ENCODE results near the gene AP1M1.

Gene AP1M1

DNA sequence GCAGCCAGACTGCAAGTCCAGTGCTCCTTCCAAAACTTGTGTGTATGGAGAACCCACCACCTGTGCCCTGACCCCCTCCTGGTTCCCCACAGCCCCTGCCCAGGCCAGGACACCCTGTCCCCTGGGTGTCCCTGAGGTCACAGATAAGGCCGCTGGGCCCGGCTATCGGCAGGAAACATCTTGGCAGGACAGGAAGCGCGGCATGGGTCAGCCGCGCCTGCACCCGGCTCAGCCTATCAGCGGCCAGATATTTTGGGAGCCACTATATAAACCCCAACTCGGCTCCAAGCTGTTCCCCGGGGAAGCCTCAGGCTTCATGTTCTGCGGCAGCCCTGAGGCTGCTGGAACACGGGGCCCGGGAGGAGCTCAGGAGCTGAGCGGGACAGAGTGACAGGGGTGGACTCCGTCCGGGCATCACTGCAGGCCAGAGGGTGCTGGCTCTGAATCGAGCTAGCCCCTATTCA is 60.8 kb downstream of the AP1M1 start:
- H3K27me3 ChIP-seq (ENCODE audit: insufficient read depth, low read length, poor library complexity), result no peaks in the 10 kb centered on the region
- no peaks in the 10 kb centered on the region for H3K79me2 ChIP-seq (ENCODE audit: control insufficient read depth, insufficient read depth, low read length)
- H3K4me3 ChIP-seq (ENCODE audit: low read length), result no peak overlapping the region
- H2BK5ac ChIP-seq (ENCODE audit: low read length), result no peak overlapping the region
- H3K4ac ChIP-seq (ENCODE audit: low read depth, low read length), result no peak overlapping the region
- no peak overlapping the region for H2AK5ac ChIP-seq (ENCODE audit: low read length)
- no peak overlapping the region for H3K56ac ChIP-seq (ENCODE audit: low read length)
- H2BK15ac ChIP-seq (replicated peaks; ENCODE audit: low read depth), result no peak overlapping the region
- no peak overlapping the region for H4K5ac ChIP-seq (ENCODE audit: low read length)
- H3K4me2 ChIP-seq (ENCODE audit: low read length), result no peak overlapping the region
- H3K79me1 ChIP-seq (ENCODE audit: low read length), result no peaks in the 10 kb centered on the region
- no peak overlapping the region for H2BK120ac ChIP-seq (ENCODE audit: low read depth, low read length)
- no peak overlapping the region for H3K27ac ChIP-seq (ENCODE audit: low read depth, low read length)
- H4K8ac ChIP-seq (ENCODE audit: low read depth, low read length), result no peak overlapping the region
- H3K4me1 ChIP-seq (ENCODE audit: control insufficient read depth, low read depth, low read length), result no peaks in the 10 kb centered on the region
- no peaks in the 10 kb centered on the region for H3K36me3 ChIP-seq (ENCODE audit: control insufficient read depth, insufficient read depth, low read length)
- no CpG with 5 or more reads among the region's 18 CpGs for WGBS (ENCODE audit: extremely low coverage, insufficient coverage, low lambda C conversion rate)
- H3K23ac ChIP-seq (ENCODE audit: low read length), result no peak overlapping the region
- DNase-seq, result no peak
- H3K18ac ChIP-seq (ENCODE audit: low read length), result no peak overlapping the region
- no peak overlapping the region for H3K9ac ChIP-seq (ENCODE audit: low read length)

DNA sequence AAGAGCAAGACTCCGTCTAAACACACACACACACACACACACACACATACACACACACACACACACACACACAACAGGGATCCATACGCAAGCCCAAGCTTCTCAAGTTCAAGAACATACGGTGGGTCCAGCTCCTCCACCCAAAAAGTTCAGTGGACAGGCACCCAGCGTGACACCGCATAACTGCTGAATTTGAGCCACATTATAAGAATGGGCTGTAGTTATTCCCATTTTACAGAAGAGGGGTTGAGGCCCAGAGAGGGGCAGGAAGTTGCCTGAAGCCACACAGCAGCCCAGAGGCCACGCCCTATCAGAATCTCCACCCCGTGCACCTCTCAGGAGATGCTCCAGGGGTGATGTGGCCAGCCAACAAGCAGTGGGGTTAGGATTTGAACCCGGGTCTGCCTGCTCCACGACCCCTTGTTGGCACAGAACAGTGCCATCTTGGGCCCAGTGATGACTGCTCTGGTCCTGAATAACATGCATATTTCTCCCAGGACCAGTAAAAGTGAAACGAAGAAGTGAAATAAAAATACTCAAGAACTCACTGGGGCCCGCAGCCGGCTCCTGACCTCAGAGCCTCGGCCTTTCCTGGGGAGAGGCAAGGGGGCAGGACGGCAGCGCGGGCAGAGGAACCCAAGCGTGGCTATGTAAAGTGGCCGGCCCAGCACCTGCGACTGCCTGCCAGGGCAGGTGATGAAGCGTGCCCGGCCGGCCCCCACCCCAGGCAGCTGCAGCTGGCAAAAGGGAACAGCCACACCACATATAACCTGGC is 61.9 kb downstream of the AP1M1 start:
- H3K23ac ChIP-seq (ENCODE audit: low read length), result no peak overlapping the region
- H3K56ac ChIP-seq (ENCODE audit: low read length), result no peak overlapping the region
- no peaks in the 10 kb centered on the region for H3K4me1 ChIP-seq (ENCODE audit: control insufficient read depth, low read depth, low read length)
- H3K4me2 ChIP-seq (ENCODE audit: low read length), result no peak overlapping the region
- no peaks in the 10 kb centered on the region for H3K79me1 ChIP-seq (ENCODE audit: low read length)
- DNase-seq, result no peak
- H3K4ac ChIP-seq (ENCODE audit: low read depth, low read length), result no peak overlapping the region
- H3K4me3 ChIP-seq (ENCODE audit: low read length), result no peak overlapping the region
- no peak overlapping the region for H4K8ac ChIP-seq (ENCODE audit: low read depth, low read length)
- H3K27me3 ChIP-seq (ENCODE audit: insufficient read depth, low read length, poor library complexity), result no peaks in the 10 kb centered on the region
- no CpG with 5 or more reads among the region's 22 CpGs for WGBS (ENCODE audit: extremely low coverage, insufficient coverage, low lambda C conversion rate)
- no peak overlapping the region for H2BK5ac ChIP-seq (ENCODE audit: low read length)
- H3K9ac ChIP-seq (ENCODE audit: low read length), result no peak overlapping the region
- no peaks in the 10 kb centered on the region for H3K36me3 ChIP-seq (ENCODE audit: control insufficient read depth, insufficient read depth, low read length)
- no peak overlapping the region for H4K5ac ChIP-seq (ENCODE audit: low read length)
- no peak overlapping the region for H2AK5ac ChIP-seq (ENCODE audit: low read length)
- H2BK15ac ChIP-seq (replicated peaks; ENCODE audit: low read depth), result no peak overlapping the region
- H3K18ac ChIP-seq (ENCODE audit: low read length), result no peak overlapping the region
- H2BK120ac ChIP-seq (ENCODE audit: low read depth, low read length), result no peak overlapping the region
- H3K27ac ChIP-seq (ENCODE audit: low read depth, low read length), result no peak overlapping the region
- no peaks in the 10 kb centered on the region for H3K79me2 ChIP-seq (ENCODE audit: control insufficient read depth, insufficient read depth, low read length)

DNA sequence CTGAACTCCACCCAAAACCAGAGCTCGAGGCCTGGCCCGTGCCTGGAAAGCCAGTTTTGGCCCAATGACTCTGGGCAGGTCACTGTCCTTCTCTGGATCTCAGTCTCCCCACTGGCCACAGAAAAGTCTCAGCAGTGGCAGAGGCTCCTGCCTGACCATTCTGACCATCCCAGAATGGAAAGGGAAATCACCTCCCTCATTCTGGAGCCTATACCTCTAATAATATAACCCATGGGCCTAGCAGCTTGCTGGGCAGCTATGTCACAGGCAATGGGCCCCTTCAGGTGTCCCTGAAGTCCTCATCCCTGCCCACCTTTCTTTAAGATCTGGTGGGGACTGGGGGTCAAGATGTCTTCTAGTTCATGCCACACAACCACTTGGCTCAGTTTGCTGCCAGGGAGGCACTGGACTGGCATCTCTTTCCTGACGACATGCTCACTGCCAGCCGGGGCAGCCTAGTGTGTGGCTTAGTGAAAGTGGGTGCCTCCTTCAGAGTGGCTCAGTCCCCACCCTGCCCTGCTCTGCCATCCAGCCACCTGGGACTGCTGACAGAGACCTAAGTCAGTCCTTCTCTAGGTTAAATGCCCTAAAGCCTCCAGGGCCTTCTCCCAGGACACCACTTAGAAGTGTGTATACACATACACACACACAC is 62.6 kb downstream of the AP1M1 start:
- H2BK5ac ChIP-seq (ENCODE audit: low read length), result no peak overlapping the region
- H3K79me1 ChIP-seq (ENCODE audit: low read length), result no peaks in the 10 kb centered on the region
- H3K23ac ChIP-seq (ENCODE audit: low read length), result no peak overlapping the region
- no peak overlapping the region for H3K27ac ChIP-seq (ENCODE audit: low read depth, low read length)
- H2BK15ac ChIP-seq (replicated peaks; ENCODE audit: low read depth), result no peak overlapping the region
- H2BK120ac ChIP-seq (ENCODE audit: low read depth, low read length), result no peak overlapping the region
- no peak overlapping the region for H3K18ac ChIP-seq (ENCODE audit: low read length)
- no peak overlapping the region for H3K4ac ChIP-seq (ENCODE audit: low read depth, low read length)
- no peak for DNase-seq
- H2AK5ac ChIP-seq (ENCODE audit: low read length), result no peak overlapping the region
- WGBS (ENCODE audit: extremely low coverage, insufficient coverage, low lambda C conversion rate), result no CpG with 5 or more reads among the region's 4 CpGs
- no peak overlapping the region for H3K56ac ChIP-seq (ENCODE audit: low read length)
- no peak overlapping the region for H3K4me3 ChIP-seq (ENCODE audit: low read length)
- H3K79me2 ChIP-seq (ENCODE audit: control insufficient read depth, insufficient read depth, low read length), result no peaks in the 10 kb centered on the region
- H4K5ac ChIP-seq (ENCODE audit: low read length), result no peak overlapping the region
- no peak overlapping the region for H3K4me2 ChIP-seq (ENCODE audit: low read length)
- no peaks in the 10 kb centered on the region for H3K27me3 ChIP-seq (ENCODE audit: insufficient read depth, low read length, poor library complexity)
- H3K4me1 ChIP-seq (ENCODE audit: control insufficient read depth, low read depth, low read length), result no peaks in the 10 kb centered on the region
- H3K9ac ChIP-seq (ENCODE audit: low read length), result no peak overlapping the region
- H4K8ac ChIP-seq (ENCODE audit: low read depth, low read length), result no peak overlapping the region
- H3K36me3 ChIP-seq (ENCODE audit: control insufficient read depth, insufficient read depth, low read length), result no peaks in the 10 kb centered on the region

DNA sequence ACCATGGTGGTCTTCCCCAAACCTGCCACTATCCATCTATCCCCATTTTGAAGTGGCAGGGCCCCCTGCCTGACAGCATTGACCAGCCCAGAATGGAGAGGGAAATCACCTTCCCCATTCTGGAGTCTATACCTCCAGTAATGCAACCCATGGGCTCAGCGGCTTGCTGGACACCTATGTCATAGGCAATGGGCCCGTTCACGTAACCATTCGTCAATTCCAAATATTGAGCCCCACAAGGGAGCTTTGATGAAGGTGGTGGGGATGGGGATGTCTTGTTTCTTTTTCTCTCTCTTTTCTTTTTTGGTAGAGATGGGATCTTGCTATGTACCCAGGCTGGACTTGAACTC is 63.1 kb downstream of the AP1M1 start:
- no peak overlapping the region for H2BK120ac ChIP-seq (ENCODE audit: low read depth, low read length)
- H3K36me3 ChIP-seq (ENCODE audit: control insufficient read depth, insufficient read depth, low read length), result no peaks in the 10 kb centered on the region
- H3K79me2 ChIP-seq (ENCODE audit: control insufficient read depth, insufficient read depth, low read length), result no peaks in the 10 kb centered on the region
- WGBS (ENCODE audit: extremely low coverage, insufficient coverage, low lambda C conversion rate), result no CpG with 5 or more reads among the region's 4 CpGs
- no peak overlapping the region for H4K8ac ChIP-seq (ENCODE audit: low read depth, low read length)
- no peak overlapping the region for H2AK5ac ChIP-seq (ENCODE audit: low read length)
- H3K9ac ChIP-seq (ENCODE audit: low read length), result no peak overlapping the region
- no peaks in the 10 kb centered on the region for H3K79me1 ChIP-seq (ENCODE audit: low read length)
- H2BK15ac ChIP-seq (replicated peaks; ENCODE audit: low read depth), result no peak overlapping the region
- H3K18ac ChIP-seq (ENCODE audit: low read length), result no peak overlapping the region
- no peak overlapping the region for H3K23ac ChIP-seq (ENCODE audit: low read length)
- no peaks in the 10 kb centered on the region for H3K4me1 ChIP-seq (ENCODE audit: control insufficient read depth, low read depth, low read length)
- no peak overlapping the region for H3K4me2 ChIP-seq (ENCODE audit: low read length)
- no peak overlapping the region for H4K5ac ChIP-seq (ENCODE audit: low read length)
- no peak overlapping the region for H2BK5ac ChIP-seq (ENCODE audit: low read length)
- H3K27me3 ChIP-seq (ENCODE audit: insufficient read depth, low read length, poor library complexity), result no peaks in the 10 kb centered on the region
- H3K27ac ChIP-seq (ENCODE audit: low read depth, low read length), result no peak overlapping the region
- no peak for DNase-seq
- no peak overlapping the region for H3K4ac ChIP-seq (ENCODE audit: low read depth, low read length)
- no peak overlapping the region for H3K56ac ChIP-seq (ENCODE audit: low read length)
- no peak overlapping the region for H3K4me3 ChIP-seq (ENCODE audit: low read length)

DNA sequence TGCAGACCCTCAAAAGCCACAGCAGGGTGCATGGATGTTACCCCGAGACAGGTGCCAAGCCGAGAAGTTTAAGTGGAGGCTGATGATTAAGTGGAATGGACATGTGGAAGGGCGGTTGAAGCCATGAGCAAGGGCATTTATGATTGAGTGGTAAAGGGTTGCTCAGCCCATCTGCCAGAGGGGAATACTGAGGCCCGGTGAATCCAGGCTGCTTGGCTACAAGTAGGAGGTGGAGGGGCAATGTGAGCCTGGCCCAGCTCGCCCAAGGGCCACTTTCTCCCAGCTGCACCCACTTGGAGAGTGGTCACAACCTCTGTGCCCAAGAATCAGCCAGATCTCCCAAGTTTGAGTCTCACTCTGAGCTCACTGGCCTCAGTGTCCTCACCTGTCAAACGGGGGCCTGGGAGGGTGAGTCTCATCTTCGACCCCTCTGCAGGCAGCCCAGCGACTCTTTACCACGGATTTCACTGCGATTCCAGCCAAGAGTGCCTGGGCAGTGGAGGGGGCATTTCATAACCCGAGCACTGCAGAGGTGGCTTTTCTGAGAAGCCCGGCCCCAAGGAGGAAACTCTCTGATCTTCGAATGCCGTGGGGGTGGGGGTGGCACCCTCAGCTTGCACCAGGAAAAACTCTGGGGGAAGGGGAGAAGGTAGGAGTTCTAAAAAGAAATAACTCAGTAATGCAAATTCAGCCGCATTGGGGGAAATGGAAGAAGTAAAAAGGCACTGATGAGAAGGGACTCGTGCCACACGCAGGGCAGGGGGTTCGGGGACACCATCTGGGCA is 64.1 kb downstream of the AP1M1 start:
- Histone ChIP-seq H3K27me3 (ENCODE audit: insufficient read depth, low read length, poor library complexity) (no peaks in the 10 kb centered on the region), H3K18ac (ENCODE audit: low read length) (no peak overlapping the region), H3K4me1 (ENCODE audit: control insufficient read depth, low read depth, low read length) (no peaks in the 10 kb centered on the region), H3K4ac (ENCODE audit: low read depth, low read length) (no peak overlapping the region), H3K36me3 (ENCODE audit: control insufficient read depth, insufficient read depth, low read length) (no peaks in the 10 kb centered on the region), H3K9ac (ENCODE audit: low read length) (no peak overlapping the region), H3K4me3 (ENCODE audit: low read length) (no peak overlapping the region), H4K8ac (ENCODE audit: low read depth, low read length) (no peak overlapping the region), H3K56ac (ENCODE audit: low read length) (no peak overlapping the region), H3K79me1 (ENCODE audit: low read length) (no peaks in the 10 kb centered on the region), H2BK120ac (ENCODE audit: low read depth, low read length) (no peak overlapping the region), H3K4me2 (ENCODE audit: low read length) (no peak overlapping the region), H3K23ac (ENCODE audit: low read length) (no peak overlapping the region), H4K5ac (ENCODE audit: low read length) (no peak overlapping the region), H3K27ac (ENCODE audit: low read depth, low read length) (no peak overlapping the region), H2BK5ac (ENCODE audit: low read length) (no peak overlapping the region), H2AK5ac (ENCODE audit: low read length) (no peak overlapping the region), H2BK15ac (replicated peaks; ENCODE audit: low read depth) (no peak overlapping the region), H3K79me2 (ENCODE audit: control insufficient read depth, insufficient read depth, low read length) (no peaks in the 10 kb centered on the region)
- WGBS (ENCODE audit: extremely low coverage, insufficient coverage, low lambda C conversion rate), result no CpG with 5 or more reads among the region's 18 CpGs
- no peak for DNase-seq
